Activated CD8-positive, alpha-beta memory T cell treated with anti-CD3 and anti-CD28 coated beads for 36 hours (primary cell): ENCODE data around the gene RTN4. TPM values are rescaled to one million over a fixed set of nuclear protein-coding genes. Genes with fewer than 3 reads are reported as not detected.

ENCODE experiments used
- CTCF ChIA-PET: fragments of 350-600 bp; sonication (Branson Sonifier 250); formaldehyde crosslinking; loops from one replicate; lab custom pipeline; 2021; ENCODE audit warnings: antibody characterized with exemption; lab: Charles Lee
- POLR2A ChIA-PET: fragments of 350-600 bp; sonication (Branson Sonifier 250); formaldehyde crosslinking; loops from one replicate; lab custom pipeline; 2021; ENCODE audit warnings: antibody characterized with exemption; lab: Charles Lee
- total RNA-seq, 2 experiments: library from RNA; stranded (reverse); gene quantifications; one replicate each; pipeline ENCODE4 v1.2.3, GENCODE V29; 2021

The RTN4 gene
- total RNA-seq, 2 experiments from 2014 or later: 104 to 107 TPM

DNA sequence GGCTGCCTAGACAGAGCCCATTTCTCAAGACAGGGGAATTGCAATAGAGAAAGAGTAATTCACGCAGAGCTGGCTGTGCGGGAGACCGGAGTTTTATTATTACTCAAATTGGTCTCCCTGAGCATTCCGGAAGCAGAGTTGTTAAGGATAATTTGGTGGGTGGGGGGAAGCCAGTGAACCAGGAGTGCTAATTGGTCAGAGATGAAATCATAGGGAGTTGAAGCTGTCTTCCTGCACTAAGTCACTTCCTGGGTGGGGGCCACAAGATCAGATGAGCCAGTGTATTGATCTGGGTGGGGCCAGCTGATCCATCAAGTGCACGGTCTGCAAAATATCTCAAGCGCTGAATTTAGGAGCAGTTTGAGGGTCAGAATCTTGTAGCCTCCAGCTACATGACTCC is 84.8 kb downstream of the RTN4 start:
- POLR2A ChIA-PET: no interaction called here
- CTCF ChIA-PET: no interaction called here

DNA sequence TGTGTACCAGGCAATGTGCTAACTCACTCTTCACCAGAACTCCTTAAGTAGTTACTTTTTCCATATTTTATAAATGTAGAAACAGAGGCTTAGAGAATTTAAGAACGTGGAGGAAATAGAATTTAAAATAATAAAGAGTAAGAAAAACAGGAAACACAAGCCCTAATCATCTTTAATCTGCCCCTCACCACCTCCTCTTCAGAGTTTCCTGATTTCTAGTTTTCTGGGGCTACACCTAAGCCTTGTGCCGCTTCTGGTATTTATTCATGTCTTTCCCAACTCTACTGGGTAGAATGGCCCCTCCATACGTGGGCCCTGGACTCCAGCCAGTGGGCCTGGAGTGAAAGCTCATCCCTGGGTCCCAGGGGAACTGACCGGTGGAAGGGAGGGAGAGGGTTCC is 85.4 kb downstream of the RTN4 start:
- POLR2A ChIA-PET: no interaction called here

DNA sequence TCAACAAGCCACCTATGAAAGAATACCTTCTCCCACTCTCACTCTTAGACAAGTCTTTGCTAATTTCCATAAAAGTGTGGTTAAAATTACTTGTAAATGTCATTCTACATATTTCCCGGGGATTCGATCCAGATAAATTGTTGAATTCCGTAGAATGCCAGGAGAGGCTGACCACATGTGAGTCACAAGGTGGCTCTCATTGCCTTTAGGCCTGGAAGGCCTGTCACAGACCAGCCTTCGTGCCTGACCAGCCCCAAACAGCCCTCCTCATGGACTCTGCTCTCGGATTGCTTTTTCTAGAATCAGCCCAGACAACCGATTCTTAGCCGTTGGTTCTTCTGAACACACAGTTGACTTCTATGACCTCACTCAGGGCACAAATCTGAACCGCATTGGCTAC is 86.0 kb downstream of the RTN4 start:
- POLR2A ChIA-PET: no interaction called here

More for the DNA sequence above, 85.4 kb downstream of the RTN4 start:
- CTCF ChIA-PET: no interaction called here

DNA sequence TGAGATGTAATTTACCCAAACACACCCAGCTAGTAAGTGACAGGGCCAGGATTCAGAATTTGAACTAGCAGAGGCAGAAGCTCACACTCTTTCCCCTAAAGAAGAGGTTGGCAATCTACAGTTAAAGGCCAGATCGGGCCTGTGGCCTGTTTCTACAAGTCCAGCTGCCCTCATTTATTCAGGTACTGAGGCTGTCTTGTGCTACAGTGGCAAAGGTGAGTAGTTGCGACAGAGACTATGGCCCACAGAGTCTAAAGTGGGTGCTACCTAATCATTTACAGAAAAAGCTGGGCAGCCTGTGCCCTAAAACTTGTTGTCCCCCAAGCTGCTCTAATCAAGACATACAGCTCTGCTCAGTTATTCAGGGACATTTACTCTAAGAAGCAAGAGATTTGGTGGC is 86.8 kb downstream of the RTN4 start:
- CTCF ChIA-PET: no interaction called here

More for the DNA sequence above, 86.0 kb downstream of the RTN4 start:
- CTCF ChIA-PET: no interaction called here

DNA sequence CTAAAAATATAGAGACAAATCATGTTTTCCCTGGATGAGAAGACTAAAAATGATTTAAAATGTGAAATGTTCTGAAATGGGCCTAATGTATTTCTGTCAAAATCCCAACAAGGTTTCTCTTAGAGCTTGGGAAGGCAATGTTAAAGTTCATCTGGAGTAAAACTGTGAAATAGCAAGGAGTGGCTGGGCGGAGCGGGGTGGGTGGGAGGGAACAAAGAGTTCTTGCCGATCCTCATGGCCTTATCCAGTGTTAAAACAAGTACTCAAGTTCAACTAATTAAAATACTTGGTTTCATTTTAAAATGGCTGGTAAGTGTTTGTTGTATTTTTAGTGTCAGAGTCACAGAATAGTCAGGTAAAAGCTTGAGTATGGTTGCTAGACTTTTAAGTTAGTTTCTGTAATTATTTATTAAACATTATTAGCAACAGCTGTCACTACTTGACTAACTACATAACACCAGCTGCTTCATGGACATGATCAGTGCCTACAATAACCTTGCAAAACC is 87.3 kb downstream of the RTN4 start:
- CTCF ChIA-PET: no interaction called here
- POLR2A ChIA-PET: no interaction called here

More for the DNA sequence above, 86.8 kb downstream of the RTN4 start:
- POLR2A ChIA-PET: no interaction called here

DNA sequence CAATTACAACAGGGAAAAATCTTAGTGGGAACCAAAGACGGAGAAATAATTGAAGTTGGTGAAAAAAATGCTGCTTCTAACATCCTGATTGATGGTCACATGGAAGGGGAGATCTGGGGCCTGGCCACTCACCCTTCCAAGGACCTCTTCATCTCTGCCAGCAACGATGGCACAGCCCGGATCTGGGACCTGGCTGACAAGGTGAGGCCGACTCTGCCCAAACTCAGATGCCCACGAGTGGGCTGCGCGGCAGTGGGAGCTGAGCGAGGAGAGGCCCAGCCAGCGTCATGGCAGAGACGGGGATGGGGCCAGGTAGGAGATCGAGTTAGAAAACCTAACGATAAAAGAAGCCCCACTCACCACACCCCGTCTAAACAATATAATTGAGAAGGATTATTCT is 87.7 kb downstream of the RTN4 start:
- ChIA-PET CTCF (no interaction called here), POLR2A (no interaction called here)

DNA sequence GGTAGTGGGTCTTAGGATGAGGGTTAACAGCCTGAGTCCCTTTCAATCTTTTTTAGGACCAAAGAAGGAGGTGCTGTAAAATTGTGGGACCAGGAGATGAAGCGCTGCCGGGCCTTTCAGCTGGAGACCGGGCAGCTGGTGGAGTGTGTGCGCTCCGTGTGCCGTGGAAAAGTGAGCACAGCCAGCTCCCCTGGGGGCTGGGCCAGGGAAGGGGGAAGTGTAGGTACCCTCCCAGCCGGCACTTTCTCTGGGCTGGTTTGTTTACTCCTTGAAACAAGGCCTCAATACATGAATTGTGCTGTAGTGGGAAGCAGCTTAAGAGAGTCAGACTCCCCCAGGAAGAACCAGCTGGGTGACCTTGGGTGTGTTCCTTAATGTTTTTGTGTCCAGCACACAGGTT is 90.1 kb downstream of the RTN4 start:
- CTCF ChIA-PET: interaction anchor here (1.1 kb wide), 1 partner anchor 132 kb away, joined by 3 read pairs; no protein-coding TSS in a partner anchor
- POLR2A ChIA-PET: no interaction called here

DNA sequence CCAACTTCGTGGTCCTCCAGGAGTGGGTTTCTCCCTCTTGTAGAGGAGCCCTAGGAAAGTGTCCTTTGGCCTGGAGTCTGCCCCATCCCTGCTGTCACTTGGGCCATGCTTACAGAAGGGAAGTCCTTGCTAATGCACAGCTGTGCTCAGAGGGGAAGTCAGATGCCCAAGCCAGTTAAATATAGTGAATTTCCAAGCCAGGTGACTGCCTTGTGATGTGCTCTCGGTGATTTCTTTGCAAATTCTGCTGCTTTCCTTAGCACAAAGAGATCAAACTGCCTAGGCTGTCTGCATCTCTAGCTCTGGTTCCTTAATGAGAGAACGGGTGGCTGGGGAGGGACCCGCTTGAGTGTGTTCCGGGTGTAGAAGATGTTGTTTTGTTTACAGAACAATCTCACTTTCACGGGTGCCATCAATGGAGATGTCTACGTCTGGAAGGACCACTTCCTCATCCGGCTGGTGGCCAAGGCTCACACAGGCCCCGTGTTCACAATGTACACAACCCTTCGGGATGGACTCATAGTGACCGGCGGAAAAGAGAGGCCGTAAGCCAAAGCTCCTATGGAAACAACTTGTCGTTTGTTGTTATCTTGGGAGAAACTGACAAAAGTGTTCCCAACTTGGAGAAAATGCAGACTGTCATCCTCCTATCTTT is 91.4 kb downstream of the RTN4 start:
- CTCF ChIA-PET: no interaction called here
- POLR2A ChIA-PET: no interaction called here

DNA sequence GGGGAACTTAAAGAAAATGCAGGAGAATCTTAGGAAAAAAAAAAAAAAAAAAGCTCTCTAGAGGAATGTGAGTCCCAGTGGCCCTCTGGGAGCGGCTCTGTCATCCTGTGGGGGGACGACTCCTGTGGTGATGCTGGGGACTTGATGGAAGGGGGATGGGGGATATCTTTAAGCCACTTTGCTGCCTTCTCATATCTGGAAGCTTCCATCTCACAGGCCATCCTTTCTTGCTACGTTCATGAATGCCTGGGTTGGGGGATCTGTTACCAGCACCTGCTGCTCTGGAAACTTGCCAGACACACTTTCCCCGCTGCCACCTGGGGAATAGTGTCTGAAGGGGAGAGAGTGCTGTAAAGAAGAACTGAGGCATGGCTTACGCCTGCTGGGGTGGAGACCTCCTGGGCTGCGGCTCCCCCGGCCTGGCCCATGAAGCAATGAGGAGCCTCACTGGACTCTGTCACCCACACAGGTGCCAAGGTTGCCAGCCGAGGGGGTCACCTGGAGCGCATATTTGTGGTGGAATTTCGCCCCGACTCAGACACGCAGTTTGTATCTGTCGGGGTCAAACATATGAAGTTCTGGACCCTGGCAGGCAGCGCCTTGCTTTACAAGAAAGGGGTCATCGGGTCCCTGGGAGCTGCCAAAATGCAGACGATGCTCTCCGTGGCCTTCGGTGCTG is 92.8 kb downstream of the RTN4 start:
- ChIA-PET POLR2A (no interaction called here), CTCF (no interaction called here)

DNA sequence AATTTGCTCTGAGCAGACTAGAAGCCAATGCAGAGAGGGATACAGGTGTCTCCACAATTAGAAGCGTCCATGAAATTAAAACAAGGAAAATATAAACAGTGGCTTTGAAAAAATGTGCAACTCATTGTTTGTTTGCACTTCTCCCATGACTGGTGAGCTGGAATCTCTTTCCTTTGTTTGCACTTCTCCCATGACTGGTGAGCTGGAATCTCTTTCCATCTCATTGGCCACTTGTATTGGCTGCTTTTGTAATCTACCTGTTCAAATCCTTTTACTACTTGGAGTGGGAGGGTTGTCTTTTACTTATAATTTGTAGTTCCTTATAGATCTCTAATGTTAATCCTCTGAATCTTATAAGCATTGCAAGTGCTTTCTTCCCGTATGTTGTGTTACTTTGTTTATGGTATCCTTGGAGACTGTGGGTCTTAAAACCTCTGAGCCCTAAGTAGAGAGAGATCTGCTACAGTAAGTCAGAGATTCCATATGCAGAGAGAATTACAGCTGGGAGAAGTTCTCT is 94.1 kb downstream of the RTN4 start:
- ChIA-PET CTCF (no interaction called here), POLR2A (no interaction called here)

DNA sequence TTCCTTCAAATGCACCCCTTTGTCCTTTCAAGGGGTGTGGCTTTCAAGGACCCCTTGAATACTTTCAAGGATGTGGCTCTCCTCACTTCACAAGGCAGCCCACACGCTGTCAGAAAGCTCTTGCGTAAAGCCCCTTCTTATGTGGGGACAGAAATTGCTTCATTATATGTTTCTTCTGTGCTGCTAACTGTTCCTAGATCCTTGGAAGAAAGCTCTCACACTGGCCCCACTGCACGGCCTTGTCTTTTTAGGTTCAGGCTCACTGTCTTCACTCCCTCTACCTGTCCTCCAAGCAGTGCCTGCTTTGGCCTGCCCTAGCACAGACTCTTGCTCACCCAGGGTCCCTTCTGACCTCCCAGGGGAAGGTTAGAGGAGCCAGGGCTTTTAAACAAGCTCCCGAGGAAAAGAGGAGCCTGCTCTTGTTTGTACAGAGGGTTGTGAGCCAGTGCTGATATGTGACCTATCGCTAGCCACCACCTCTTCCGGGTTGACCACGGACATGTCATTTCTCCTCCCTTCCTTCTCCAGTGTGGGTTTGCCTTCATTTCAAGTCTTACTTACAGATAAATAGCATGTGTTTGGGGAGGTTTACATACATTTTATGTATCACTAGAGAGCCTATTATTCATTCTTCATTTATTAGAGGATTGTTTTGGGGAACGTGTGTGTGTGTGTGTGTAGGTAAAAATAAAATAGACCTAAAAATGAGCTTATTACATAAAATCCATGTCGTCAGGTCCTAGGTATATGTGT is 94.7 kb downstream of the RTN4 start:
- ChIA-PET CTCF (no interaction called here), POLR2A (no interaction called here)

DNA sequence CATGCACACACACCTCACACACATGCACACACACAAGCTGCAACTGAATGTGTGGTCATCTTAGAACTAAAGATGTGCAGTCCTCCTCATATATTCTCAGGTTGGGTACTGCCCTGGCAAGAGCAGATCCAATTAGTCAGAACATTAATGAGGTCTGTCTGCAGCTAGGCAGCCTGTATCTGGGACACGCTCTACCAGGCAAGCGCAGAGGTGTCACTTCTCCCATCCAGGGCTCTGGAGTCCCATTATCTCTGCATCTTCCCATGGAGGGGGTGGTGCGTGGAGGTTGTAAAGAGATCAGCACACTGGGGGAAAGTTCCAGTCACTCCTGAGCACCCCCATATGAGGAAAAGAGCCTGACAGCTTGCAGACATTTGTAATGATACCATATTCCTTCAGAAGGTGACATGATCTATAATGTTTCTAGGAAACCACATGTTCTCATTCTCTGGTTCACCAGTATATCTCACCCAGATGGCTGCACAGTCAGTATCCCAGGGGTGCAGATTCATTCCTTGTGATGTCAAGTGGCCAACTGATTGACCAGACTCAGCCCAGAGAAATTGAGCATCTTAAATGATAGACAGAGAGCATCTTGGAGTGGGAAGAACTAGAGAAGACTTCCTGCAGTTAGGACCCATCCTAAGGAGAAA is 95.4 kb downstream of the RTN4 start:
- ChIA-PET POLR2A (no interaction called here), CTCF (no interaction called here)

DNA sequence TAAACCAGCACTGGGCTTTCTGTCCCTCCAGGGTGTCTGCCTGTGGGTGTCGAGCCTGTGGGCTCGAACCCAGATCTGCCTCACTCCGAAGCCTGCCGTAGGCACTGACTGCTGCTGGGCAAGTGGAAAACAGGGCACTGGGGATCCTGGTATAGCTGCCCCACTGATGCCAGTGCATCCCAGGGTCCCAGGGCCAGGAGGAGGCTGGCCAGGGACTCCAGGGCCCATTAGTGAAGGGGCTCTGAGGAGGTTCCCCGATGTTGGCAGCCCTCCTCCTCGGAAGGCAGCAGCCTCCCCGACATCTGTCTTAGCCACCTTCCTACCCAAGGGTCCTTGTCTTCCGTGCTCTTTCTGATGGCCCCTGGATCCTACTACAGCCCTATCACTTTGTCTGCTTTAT is 96.1 kb downstream of the RTN4 start:
- CTCF ChIA-PET: no interaction called here

DNA sequence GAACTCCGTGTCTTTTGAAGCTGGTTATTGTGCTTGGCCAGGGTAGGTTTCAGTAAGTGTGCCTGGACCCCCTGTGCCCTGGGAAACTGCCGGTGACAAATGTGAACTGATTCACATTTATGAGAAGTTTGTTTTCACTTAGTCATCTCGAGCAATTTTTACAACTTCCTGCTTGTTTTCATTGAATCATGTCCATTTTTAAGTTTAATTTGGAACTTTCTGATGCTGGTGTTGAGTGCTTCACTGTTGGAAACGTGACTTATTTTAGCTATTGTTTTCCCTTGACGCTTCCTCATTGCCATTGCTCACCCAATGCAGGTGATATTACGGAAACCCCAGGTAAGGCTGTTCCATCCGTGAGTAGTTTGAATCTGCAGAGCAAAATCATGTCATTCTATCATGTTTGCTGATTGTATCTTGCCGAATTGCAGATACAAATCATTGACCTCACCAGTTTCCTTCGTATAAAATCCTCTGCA is 97.2 kb downstream of the RTN4 start:
- CTCF ChIA-PET: no interaction called here
- POLR2A ChIA-PET: no interaction called here

More for the DNA sequence above, 96.1 kb downstream of the RTN4 start:
- POLR2A ChIA-PET: no interaction called here

DNA sequence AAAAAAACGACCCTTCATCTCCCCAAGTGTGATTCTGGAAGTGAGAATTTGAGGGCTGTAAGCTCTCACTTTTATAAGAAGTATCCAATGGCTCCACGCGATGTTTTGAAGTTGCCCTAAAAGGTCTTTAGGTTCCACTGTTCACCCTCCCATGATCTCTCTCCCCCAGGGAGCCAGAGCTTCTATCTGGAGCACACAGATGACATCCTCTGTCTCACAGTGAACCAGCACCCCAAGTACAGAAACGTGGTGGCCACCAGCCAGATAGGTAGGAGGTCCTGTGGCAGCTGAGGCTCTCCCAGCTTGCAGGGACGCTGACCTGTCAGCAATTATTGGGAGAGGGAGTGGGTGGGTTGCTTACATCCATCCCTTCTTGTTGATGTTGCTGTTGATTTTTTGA is 97.8 kb downstream of the RTN4 start:
- CTCF ChIA-PET: no interaction called here
- POLR2A ChIA-PET: no interaction called here

DNA sequence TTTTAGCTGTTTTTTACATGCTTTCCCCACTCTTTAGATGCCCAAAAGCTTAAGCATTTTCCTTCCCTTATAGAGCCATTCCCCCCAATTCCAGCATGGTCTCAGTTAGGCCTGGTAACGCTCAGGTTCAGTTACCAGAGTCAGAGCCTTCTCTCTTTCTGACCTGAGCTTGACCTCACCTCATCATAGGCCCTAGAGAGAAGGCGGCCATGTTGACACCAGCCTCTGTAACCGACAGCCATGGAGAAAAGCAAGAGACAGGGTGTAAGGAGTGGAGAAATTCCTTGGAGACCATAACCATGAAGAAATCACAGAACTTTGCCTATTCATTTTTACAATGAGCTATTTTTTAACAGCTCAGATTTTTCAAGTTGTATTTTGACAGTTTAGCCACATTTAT is 99.4 kb downstream of the RTN4 start:
- ChIA-PET CTCF (no interaction called here), POLR2A (no interaction called here)

DNA sequence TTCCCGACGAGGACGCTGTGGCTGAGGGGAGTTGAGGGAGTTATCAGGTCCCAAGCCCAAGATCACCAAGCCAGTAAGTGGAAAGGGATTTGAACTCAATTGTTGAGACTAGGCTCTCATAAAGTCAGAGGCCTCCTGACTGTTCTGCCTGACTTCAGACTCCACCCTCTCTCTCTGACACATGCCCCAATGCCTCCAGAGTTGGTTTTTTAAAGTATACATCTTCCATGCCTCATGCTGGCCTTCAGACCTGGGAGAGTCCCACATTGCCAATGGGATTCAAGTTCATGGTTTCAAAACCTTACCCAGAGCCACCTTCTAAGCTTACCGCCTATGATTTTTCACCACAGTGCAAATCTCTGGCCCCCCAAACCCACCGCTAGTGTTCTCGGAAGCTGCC is 100.8 kb downstream of the RTN4 start:
- ChIA-PET POLR2A (no interaction called here), CTCF (no interaction called here)

DNA sequence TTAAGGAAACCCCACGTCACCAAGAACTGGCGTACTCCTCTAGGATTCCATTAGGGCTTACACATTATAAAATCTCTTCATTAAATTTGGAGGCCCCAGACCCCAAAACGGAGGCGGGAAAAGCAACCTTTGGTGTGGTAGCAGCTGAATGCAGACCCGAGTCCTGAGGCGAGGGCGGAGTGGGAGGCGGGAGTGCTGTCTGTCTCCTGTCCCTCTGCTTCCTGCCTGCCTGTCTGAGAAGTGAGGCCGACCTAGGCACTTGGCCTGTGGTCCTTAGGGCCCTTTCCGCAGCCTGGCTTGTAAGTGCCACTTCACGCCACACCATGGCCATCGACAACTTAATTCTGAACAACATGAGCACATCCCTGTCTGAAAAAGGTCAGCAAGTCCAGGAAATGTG is 102.1 kb downstream of the RTN4 start:
- ChIA-PET CTCF (no interaction called here), POLR2A (no interaction called here)

DNA sequence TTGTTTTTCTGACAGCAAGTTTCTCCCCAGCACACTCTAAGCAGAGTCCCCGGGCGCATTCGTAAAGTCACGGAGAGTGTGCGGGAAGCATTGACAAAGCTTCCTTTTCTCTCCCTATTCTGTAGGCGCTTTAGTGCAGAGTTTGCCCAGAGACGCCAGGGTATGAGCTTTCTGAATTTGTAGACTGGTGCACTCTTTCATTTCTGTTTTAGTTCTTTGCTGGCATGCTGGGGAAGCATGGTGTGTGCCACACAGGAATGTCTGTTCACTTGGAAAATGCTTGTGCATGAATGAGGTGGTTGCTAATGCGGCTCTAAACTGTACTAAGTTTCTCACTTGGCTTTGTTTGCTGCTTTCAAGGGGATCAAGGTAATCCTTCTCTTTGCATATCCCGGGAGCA is 102.6 kb downstream of the RTN4 start:
- CTCF ChIA-PET: no interaction called here
- POLR2A ChIA-PET: no interaction called here

DNA sequence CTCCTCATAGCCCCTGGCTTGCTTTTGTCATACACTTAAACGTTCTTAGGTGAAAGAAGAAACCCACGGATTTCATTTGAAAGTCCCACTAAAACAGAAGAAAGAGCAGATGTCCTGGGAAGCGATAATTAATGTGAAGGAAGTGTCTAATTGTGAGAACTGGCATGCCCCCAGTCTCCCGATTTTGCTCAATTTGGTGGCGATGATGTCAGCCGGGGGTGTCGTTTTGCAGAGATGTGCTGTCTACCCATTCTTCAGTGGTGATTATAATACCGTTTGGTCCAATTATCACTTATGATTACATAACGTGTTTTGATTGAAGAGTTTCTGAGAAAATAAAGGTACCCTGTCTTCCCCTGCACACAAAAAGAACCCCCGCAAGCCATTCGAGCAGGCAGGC is 103.1 kb downstream of the RTN4 start:
- ChIA-PET CTCF (no interaction called here), POLR2A (no interaction called here)
